ENCODE measurements around the gene MAGEE1.
A peak's percentile ranks its signal among the peaks of the same experiment; 100 is the strongest.

MAGEE1 gene

GRCh38 chrX:76434103-76434741 is 6.7 kb downstream of the MAGEE1 start:
- TF ChIP-seq CTCF (conservative IDR thresholded peaks at IDR 0.05) = no peak
- TF ChIP-seq ZFX (IDR thresholded peaks at IDR 0.05) = no peak

GRCh38 chrX:76439188-76439587 is 11.7 kb downstream of the MAGEE1 start:
- no peak overlapping the region for H3K27ac ChIP-seq
- no peak for TF ChIP-seq ZFX (IDR thresholded peaks at IDR 0.05)
- TF ChIP-seq CTCF (conservative IDR thresholded peaks at IDR 0.05) = no peak

More at GRCh38 chrX:76434103-76434741, 6.7 kb downstream of the MAGEE1 start:
- H3K27ac ChIP-seq = no peak overlapping the region

GRCh38 chrX:76453737-76454406 is 26.4 kb downstream of the MAGEE1 start:
- H3K27ac ChIP-seq = no peak overlapping the region
- TF ChIP-seq ZFX (IDR thresholded peaks at IDR 0.05) (no peak), CTCF (conservative IDR thresholded peaks at IDR 0.05) (no peak)

- no peak overlapping the region for H3K27ac ChIP-seq
Observed at GRCh38 chrX:76454456-76454927, 27.0 kb downstream of the MAGEE1 start.

GRCh38 chrX:76477353-76477752 is 49.8 kb downstream of the MAGEE1 start:
- no peak overlapping the region for H3K27ac ChIP-seq
- TF ChIP-seq ZFX (IDR thresholded peaks at IDR 0.05) (no peak), CTCF (conservative IDR thresholded peaks at IDR 0.05) (no peak)

More at GRCh38 chrX:76454456-76454927, 27.0 kb downstream of the MAGEE1 start:
- TF ChIP-seq CTCF (conservative IDR thresholded peaks at IDR 0.05) = peak; percentile 55
- no peak for TF ChIP-seq ZFX (IDR thresholded peaks at IDR 0.05)
